GM21367 (cell line): ENCODE data around the gene RPTOR.
"Not testable (repeated sequence)": the region's sequence is repeated elsewhere in the genome, so short reads cannot be mapped to it uniquely, and the experiment has no call there.

ENCODE experiments used
- ATAC-seq: cut with Tn5 transposase; IDR thresholded peaks from one replicate; pipeline ENCODE4 v1.9.1; 2021; ENCODE audit not compliant: unreplicated experiment

The RPTOR gene

DNA sequence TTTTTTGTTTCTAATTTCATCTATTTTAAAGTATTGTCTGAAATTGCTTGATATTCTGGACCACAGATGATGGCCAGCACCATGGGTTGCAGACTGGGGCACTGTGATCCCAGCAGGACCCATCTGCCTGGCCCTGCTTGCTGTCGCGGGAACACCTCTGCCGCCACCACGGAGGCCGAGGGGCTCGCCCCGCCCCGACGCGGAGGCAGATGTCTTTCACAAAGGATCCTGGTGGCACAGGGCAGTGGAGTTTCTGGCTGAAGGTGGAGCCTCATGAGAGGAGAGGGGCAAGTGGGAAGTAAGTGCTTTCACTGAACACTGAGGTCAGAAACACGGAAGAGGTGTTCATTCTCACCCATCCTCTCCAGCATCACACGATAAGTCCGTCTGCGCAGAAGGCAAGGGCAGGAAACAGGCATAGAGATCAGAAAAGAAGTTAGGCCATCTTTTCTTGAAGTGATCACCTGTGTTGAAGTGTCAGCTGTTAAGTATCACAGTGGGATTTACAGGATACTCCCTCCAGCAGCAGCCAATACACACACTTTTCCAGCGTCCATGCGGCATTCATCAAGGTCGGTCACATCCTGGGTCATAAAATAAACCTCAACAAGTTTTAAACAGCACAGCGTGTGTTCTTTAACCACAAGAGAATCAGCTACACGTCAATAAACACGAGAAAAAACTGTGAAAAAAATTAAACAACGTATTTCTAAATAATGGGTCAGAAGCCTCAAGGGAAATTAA, 194.5 kb downstream of the RPTOR start:
- ATAC-seq: no peak

GRCh38 chr17:80740141-80740540, 195.5 kb downstream of the RPTOR start:
- no peak for ATAC-seq

GRCh38 chr17:80742091-80742490, 197.5 kb downstream of the RPTOR start:
- no peak for ATAC-seq

DNA sequence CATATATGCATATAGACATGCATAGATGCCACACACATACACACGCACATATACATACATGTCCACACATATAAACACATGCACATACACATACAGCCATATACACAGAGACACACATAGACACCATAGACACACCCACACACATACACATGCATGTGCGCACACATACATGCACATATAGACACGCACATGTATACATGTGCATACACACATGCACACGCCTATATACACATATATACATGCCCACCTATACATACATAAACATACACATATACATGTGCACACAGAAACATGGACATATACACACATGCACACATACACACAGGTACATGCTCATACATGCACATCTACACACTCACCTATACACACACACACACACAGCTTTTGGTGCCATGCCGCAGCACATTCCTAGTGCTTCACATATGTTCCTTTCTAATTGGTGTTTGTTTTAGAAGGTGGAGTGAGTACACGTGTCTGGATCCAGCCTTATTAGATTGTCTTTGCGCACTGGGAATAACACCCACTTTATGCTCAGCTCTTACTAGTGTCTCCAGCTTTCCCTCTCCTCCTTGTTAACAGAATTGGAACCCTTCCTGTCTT, 198.0 kb downstream of the RPTOR start:
- ATAC-seq: no peak

- no peak for ATAC-seq
Measured at GRCh38 chr17:80743181-80743771, 198.6 kb downstream of the RPTOR start.

- ATAC-seq: not testable (repeated sequence)
Measured at GRCh38 chr17:80743973-80744372, 199.3 kb downstream of the RPTOR start.

DNA sequence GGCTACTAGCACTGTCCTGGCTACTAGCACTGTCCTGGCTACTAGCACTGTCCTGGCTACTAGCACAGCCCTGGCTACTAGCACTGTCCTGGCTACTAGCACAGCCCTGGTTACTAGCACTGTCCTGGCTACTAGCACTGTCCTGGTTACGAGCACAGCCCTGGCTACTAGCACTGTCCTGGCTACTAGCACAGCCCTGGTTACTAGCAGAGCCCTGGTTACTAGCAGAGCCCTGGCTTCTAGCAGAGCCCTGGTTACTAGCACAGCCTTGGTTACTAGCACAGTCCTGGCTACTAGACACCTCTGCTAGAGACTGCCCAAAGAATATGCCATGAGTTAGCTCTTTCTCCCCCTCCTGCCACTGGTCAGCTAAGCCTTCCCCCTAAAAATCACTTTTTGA, 200.1 kb downstream of the RPTOR start:
- ATAC-seq: not testable (repeated sequence)

DNA sequence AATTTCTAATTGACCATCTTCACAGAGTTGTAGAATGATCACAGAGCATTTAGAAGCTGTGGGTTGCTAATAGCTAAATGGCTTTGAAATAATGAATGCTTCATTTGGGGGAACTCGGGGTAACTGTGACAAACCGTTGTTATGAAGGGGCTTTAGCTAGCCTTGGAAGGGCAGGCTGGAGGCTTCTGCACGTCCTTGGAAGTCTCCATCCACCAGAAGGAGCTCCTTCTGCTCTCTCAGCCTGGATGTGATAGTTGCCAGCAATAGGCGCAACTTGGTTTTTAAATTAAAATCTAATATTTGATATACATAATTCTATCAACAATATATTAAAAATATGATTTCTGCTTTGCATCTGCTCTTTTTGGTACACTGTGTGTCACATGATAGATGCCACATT, 200.5 kb downstream of the RPTOR start:
- ATAC-seq: no peak

GRCh38 chr17:80746262-80746935, 201.8 kb downstream of the RPTOR start:
- ATAC-seq: no peak

DNA sequence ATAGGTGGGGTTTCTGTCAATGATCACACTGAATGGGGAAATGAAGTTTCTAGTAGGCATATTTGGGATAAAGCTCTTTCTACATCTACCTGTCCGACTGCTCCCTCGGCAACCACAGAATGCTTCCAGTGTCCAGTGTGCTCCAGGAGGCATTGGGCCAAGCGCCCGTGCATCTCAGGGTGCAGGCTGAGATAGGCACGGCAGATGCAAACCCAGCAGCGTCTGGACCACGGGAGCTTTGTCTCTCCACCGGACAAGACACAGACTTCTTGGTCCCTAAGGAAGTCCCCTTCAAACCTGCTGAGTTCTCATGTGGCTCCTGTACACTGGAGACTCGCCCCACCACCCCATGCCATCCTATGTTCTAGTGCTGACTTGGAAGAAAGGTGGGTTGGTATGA, 202.8 kb downstream of the RPTOR start:
- ATAC-seq: no peak

- ATAC-seq: no peak
Measured at GRCh38 chr17:80749611-80750010, 205.0 kb downstream of the RPTOR start.

DNA sequence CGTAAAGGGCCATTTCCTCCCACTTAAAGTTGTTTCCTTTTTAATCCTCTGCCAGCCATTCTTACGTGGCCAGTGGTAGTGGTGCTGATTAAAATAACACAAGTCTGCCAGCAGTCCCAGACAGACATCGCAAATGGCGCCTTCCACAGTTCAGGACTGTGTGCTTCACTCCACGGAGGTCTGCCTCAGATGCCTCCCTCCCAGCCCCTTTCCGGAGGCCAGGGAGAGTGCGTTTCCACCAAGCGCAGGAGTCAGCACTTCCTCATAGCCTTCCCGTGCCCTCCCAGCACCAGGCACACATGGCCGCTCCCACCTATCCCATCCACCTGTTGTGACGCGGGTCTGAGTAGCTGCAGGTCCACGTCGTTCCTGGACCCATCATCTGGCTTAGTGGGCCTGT, 205.6 kb downstream of the RPTOR start:
- no peak for ATAC-seq

- ATAC-seq: no peak
Measured at GRCh38 chr17:80751070-80751945, 206.7 kb downstream of the RPTOR start.

DNA sequence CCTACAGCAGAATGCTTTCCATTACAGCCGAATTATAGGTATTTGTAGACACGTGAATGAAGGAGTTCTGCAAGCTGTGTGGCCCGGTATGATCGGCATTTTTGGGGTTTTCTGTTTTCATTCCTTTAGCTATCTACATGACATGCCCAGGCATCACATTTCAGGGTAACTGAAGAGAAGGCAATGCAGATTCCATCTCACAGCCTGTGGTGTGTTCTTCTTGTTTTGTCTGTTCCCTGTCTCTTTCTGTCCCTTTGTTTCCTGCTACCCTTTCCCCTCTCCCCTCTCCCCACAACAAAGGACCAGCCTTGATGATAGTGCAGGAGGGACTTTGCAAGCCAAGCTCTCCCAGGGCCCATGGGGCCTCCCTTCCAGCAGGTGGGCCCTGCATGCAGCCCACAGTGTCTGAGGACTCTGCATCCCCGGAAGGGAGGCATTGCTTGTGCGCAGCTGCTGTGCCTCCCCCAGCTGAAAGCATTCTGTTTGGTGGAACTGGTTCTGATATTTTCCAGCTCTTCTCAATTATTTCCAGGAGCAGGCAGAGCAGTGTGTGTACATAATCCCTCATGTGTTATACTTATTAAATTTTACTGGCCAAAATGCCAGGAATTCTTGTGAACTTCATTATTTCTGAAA, 207.4 kb downstream of the RPTOR start:
- ATAC-seq: no peak

GRCh38 chr17:80753685-80754345, 209.2 kb downstream of the RPTOR start:
- ATAC-seq: no peak

GRCh38 chr17:80754846-80755245, 210.2 kb downstream of the RPTOR start:
- ATAC-seq: no peak

- ATAC-seq: no peak
Measured at GRCh38 chr17:80755650-80756405, 211.2 kb downstream of the RPTOR start.

- no peak for ATAC-seq
Measured at GRCh38 chr17:80758481-80759376, 214.1 kb downstream of the RPTOR start.
